Progenitor cell of endocrine pancreas (in vitro differentiated cells): ENCODE results near the gene GPR15LG. TPM values are rescaled to one million over a fixed set of nuclear protein-coding genes. Genes with fewer than 3 reads are reported as not detected.

ENCODE experiments used
- DNase-seq: peaks from one replicate; pipeline ENCODE4 v3.0.0; 2021; ENCODE audit warnings: low spot score; ENCODE audit not compliant: unreplicated experiment
- H3K27ac Mint-ChIP-seq: 2 replicates; pipeline ENCODE4 v1.8.0; 2021; ENCODE audit warnings: mild to moderate bottlenecking, moderate library complexity, mixed read lengths
- H3K27me3 Mint-ChIP-seq: 2 replicates; pipeline ENCODE4 v1.8.0; 2021; ENCODE audit warnings: mixed read lengths
- H3K36me3 Mint-ChIP-seq: 2 replicates; pipeline ENCODE4 v1.8.0; 2022; ENCODE audit warnings: mixed read lengths; ENCODE audit not compliant: insufficient read depth
- H3K4me1 Mint-ChIP-seq: 2 replicates; pipeline ENCODE4 v1.8.0; 2021; ENCODE audit warnings: low read depth, mixed read lengths
- H3K4me3 Mint-ChIP-seq: 2 replicates; pipeline ENCODE4 v1.8.0; 2021; ENCODE audit warnings: low read depth, mild to moderate bottlenecking, moderate library complexity, mixed read lengths
- H3K9me3 Mint-ChIP-seq: 2 replicates; pipeline ENCODE4 v1.8.0; 2021; ENCODE audit warnings: low read depth, mixed read lengths
- CTCF ChIP-seq: fragments of 200-600 bp; sonication (generic); IDR thresholded peaks from one replicate; pipeline ENCODE4 v1.5.0; 2021; ENCODE audit warnings: antibody characterized with exemption, mild to moderate bottlenecking; ENCODE audit not compliant: unreplicated experiment
- total RNA-seq: library from RNA; stranded (reverse); gene quantifications from 2 replicates; pipeline ENCODE4 v1.2.1, GENCODE V29; 2021

GPR15LG gene
- total RNA-seq, 1 donor from 2014 or later: not detected

DNA sequence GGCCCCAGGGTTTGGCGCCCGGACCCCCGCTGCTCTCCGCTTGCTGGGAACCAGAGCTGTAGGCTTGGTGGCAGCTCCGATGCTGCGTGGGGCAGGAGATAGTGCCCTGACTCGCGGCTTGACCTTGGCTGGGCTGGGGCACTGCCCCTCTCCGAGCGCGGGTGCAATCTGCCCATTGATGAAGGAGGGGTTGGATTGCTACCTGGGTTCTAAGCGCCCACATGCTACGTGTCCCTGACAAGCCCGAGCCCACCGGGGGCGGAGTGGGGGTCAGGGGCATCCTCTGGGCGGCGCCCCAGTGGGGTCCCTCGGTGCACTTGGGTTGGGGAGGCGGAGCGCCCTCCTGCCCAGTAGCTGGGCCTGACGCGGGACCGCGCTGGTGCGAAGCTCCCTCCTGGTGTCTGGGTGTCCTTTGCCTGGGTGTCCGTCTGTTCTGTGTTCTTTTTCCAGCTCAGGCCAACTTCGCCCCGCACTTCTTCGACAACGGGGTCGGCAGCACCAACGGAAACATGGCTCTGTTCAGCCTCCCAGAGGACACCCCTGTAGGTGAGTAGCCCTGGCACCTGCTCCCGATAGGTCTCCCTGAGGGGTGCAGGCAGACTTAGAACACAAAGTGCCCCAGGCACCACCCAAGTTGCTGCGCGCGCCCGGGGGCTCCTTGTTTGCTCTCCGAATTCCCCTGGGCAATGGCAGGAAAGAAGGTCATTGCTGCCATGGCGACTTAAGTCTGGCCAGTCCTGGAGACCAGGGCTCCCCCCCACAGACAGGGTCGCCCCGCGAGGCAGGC is 21.6 kb downstream of the GPR15LG start:
- Mint-ChIP-seq H3K9me3 (no peaks in the 10 kb centered on the region), H3K36me3 (no peaks in the 10 kb centered on the region), H3K4me3 (peak overlapping the region; percentile 26), H3K4me1 (no peaks in the 10 kb centered on the region), H3K27ac (no peak overlapping the region), H3K27me3 (peaks cover 90% of the 10 kb centered on the region)
- no peak for DNase-seq
- TF ChIP-seq CTCF: no peak

- Mint-ChIP-seq H3K4me3 (no peak overlapping the region), H3K4me1 (no peaks in the 10 kb centered on the region), H3K27ac (no peak overlapping the region), H3K36me3 (no peaks in the 10 kb centered on the region), H3K27me3 (peaks cover 86% of the 10 kb centered on the region), H3K9me3 (no peaks in the 10 kb centered on the region)
- no peak for TF ChIP-seq CTCF
- DNase-seq: no peak
These were observed 22.5 kb downstream of the GPR15LG start for GRCh38 chr10:84196083-84196482.

GRCh38 chr10:84196941-84197340 is 23.3 kb downstream of the GPR15LG start:
- Mint-ChIP-seq H3K27ac (no peak overlapping the region), H3K27me3 (peaks cover 78% of the 10 kb centered on the region), H3K4me1 (no peaks in the 10 kb centered on the region), H3K4me3 (no peak overlapping the region), H3K9me3 (no peaks in the 10 kb centered on the region), H3K36me3 (no peaks in the 10 kb centered on the region)
- no peak for DNase-seq
- no peak for TF ChIP-seq CTCF

GRCh38 chr10:84197643-84198042 is 24.0 kb downstream of the GPR15LG start:
- Mint-ChIP-seq H3K4me3 (no peak overlapping the region), H3K36me3 (no peaks in the 10 kb centered on the region), H3K4me1 (no peaks in the 10 kb centered on the region), H3K27ac (no peak overlapping the region), H3K9me3 (no peaks in the 10 kb centered on the region), H3K27me3 (peaks cover 73% of the 10 kb centered on the region)
- no peak for TF ChIP-seq CTCF
- DNase-seq: no peak

- peaks cover 66% of the 10 kb centered on the region for H3K27me3 Mint-ChIP-seq
- DNase-seq: no peak
- H3K9me3 Mint-ChIP-seq: no peaks in the 10 kb centered on the region
- no peaks in the 10 kb centered on the region for H3K36me3 Mint-ChIP-seq
- no peak for TF ChIP-seq CTCF
- no peak overlapping the region for H3K27ac Mint-ChIP-seq
- H3K4me1 Mint-ChIP-seq: no peaks in the 10 kb centered on the region
- no peak overlapping the region for H3K4me3 Mint-ChIP-seq
These were observed 24.8 kb downstream of the GPR15LG start for GRCh38 chr10:84198206-84198915.
